LNCAP (cell line): ENCODE data around the gene ACAD9.

Source experiments
- CTCF ChIP-seq: fragments of 450-650 bp; IDR thresholded peaks from 2 replicates; pipeline ENCODE4 v1.5.1; 2017; ENCODE audit warnings: mild to moderate bottlenecking

The ACAD9 gene

GRCh38 chr3:128872282-128872681 is 7.1 kb upstream of the ACAD9 start:
- TF ChIP-seq CTCF: no peak

DNA sequence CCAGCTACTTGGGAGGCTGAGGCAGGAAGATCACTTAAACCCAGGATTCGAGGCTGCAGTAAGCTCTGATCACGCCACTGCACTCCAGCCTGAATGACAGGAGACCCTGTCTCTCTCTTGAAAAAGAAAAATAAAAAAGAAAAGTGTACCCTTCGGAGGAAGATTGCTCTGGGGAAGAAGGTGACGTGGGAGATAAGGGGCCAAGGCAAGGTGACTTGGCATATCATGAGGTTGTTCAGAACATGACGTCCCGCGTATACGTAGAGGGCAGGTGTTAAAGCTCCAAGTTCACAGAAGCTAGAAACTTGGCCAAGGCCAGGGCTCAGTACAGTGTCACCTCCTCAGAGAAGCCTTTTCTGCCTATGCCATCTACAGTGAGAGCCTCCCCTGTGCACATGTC is 6.7 kb upstream of the ACAD9 start:
- TF ChIP-seq CTCF: no peak

- TF ChIP-seq CTCF: no peak
Observed at GRCh38 chr3:128873244-128874022, 6.0 kb upstream of the ACAD9 start.

- no peak for TF ChIP-seq CTCF
Observed at GRCh38 chr3:128874481-128875180, 4.8 kb upstream of the ACAD9 start.

- peak; percentile 60 for TF ChIP-seq CTCF
Observed at GRCh38 chr3:128875556-128876120, 3.8 kb upstream of the ACAD9 start.

DNA sequence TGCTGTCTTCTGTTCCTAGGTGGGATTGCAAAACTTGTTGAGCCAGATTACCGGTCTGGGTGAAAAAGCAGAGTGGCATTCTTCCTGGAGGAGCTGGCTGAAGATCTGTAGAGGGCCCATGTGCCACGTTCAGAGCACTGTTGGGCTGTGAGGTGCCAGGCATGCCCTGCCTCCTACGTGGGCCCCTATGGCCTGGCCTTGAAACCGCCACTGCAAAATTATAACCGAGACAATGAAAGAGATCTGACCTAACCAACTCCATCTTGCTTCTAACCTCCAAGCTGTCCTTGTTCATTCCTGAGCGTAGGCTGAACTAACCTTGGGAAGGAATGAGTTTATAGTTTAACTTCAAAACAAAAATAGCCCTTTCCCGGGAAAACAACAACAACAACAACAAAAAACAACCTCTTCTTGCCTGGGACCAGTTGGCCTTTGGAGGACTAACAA is 1.4 kb upstream of the ACAD9 start:
- no peak for TF ChIP-seq CTCF

DNA sequence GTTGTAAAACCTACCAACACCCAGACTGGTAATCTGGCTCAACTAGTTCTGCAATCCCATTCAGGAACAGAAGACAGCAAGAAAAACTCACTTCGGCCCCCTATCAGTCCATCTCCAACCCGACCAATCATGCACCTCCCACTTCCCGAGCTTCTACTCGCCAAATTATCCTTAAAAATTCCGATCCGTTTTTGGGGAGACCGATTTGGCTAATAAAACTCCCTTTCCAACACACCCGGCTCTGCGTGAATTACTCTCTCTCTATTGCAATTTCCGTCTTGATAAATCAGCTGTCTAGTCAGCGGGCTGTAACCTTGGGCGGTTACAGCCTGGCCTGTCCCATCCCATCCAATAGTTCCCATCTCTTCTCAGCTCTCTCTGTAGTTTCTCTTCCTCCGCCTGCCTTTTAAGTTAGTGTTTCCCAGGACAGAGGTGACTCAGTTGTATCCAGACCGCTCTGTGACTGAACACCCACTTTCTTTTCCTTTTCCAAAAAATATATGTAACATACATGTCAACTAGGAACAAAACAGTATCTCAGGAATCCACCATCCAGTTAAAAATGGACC is 780 bp upstream of the ACAD9 start:
- TF ChIP-seq CTCF: no peak
